ENCODE data around the gene RBBP5.

The RBBP5 gene

GRCh38 chr1:205065666-205066065, 56.1 kb downstream of the RBBP5 start:
- ATAC-seq: no peak
- TF ChIP-seq TSHZ2 (CRISPR knock-in tag; IDR thresholded peaks at IDR 0.05) (no peak), ZFP30 (CRISPR knock-in tag; IDR thresholded peaks at IDR 0.05) (no peak), GLIS3 (CRISPR knock-in tag; IDR thresholded peaks at IDR 0.05) (no peak), OSR1 (CRISPR knock-in tag; IDR thresholded peaks at IDR 0.05) (no peak), ZC3H10 (CRISPR knock-in tag; IDR thresholded peaks at IDR 0.05) (no peak), RARB (CRISPR knock-in tag; IDR thresholded peaks at IDR 0.05) (no peak), SNAI2 (CRISPR knock-in tag; IDR thresholded peaks at IDR 0.05) (no peak), CSRNP3 (CRISPR knock-in tag; IDR thresholded peaks at IDR 0.05) (no peak), PPARA (CRISPR knock-in tag; IDR thresholded peaks at IDR 0.05; ENCODE audit: borderline replicate concordance) (no peak), TOX (CRISPR knock-in tag; IDR thresholded peaks at IDR 0.05; ENCODE audit: borderline replicate concordance) (no peak), ISL1 (CRISPR knock-in tag; IDR thresholded peaks at IDR 0.05) (no peak), CSDC2 (CRISPR knock-in tag; IDR thresholded peaks at IDR 0.05) (no peak), ESRRG (CRISPR knock-in tag; IDR thresholded peaks at IDR 0.05) (no peak), ZFP3 (CRISPR knock-in tag; IDR thresholded peaks at IDR 0.05) (no peak), POU6F1 (CRISPR knock-in tag; IDR thresholded peaks at IDR 0.05; ENCODE audit: borderline replicate concordance, low read depth) (no peak), ARNTL (CRISPR knock-in tag; IDR thresholded peaks at IDR 0.05; ENCODE audit: borderline replicate concordance, low read depth) (no peak), TCF4 (CRISPR knock-in tag; IDR thresholded peaks at IDR 0.05; ENCODE audit: borderline replicate concordance) (no peak), ZNF8 (CRISPR knock-in tag; IDR thresholded peaks at IDR 0.05) (no peak), ZNF70 (CRISPR knock-in tag; IDR thresholded peaks at IDR 0.05) (no peak)

- TF ChIP-seq OSR1 (CRISPR knock-in tag; IDR thresholded peaks at IDR 0.05) (no peak), ZFP3 (CRISPR knock-in tag; IDR thresholded peaks at IDR 0.05) (no peak)
- ATAC-seq: no peak
Observed at GRCh38 chr1:205064741-205065316, 56.9 kb downstream of the RBBP5 start.

- TF ChIP-seq ARNTL (CRISPR knock-in tag; IDR thresholded peaks at IDR 0.05; ENCODE audit: borderline replicate concordance, low read depth) (no peak), ZNF70 (CRISPR knock-in tag; IDR thresholded peaks at IDR 0.05) (no peak), CSRNP3 (CRISPR knock-in tag; IDR thresholded peaks at IDR 0.05) (no peak), PATZ1 (CRISPR knock-in tag; IDR thresholded peaks at IDR 0.05; ENCODE audit: borderline replicate concordance) (no peak), OSR1 (CRISPR knock-in tag; IDR thresholded peaks at IDR 0.05) (no peak)
- ATAC-seq: no peak
Observed at GRCh38 chr1:205064301-205064700, 57.5 kb downstream of the RBBP5 start.

All from SK-N-SH treated with all-trans-retinoic acid at 6 μM for 48 hours (cell line).